Aorta (tissue), 5 donors: ENCODE data around the gene TERT. TPM values are rescaled to one million over a fixed set of nuclear protein-coding genes. Genes with fewer than 3 reads are reported as not detected.
A peak's percentile ranks its signal among the peaks of the same experiment; 100 is the strongest.

ENCODE experiments used
- ATAC-seq: fragments of 200-7000 bp; cut with Tn5 transposase; one replicate; pipeline ENCODE4 v1.9.1; 2022; ENCODE audit warnings: moderate library complexity; ENCODE audit not compliant: low FRiP score
- DNase-seq, 2 donors: peaks; one replicate each; pipeline ENCODE4 v3.0.0-alpha.2; 2020
- H3K27ac ChIP-seq, 2 donors: one replicate each; pipeline ENCODE4 v1.5.1; 2013; ENCODE audit warnings: low read length in 2 of 2, mild to moderate bottlenecking in 2 of 2, moderate library complexity in 2 of 2, control low read depth in 1 of 2, inconsistent platforms in 1 of 2, low read depth in 1 of 2
- H3K27me3 ChIP-seq, 2 donors: one replicate each; pipeline ENCODE4 v1.6.1; 2013; ENCODE audit warnings: control low read depth in 1 of 2, low read length in 1 of 2, mild to moderate bottlenecking in 1 of 2, moderate library complexity in 1 of 2; ENCODE audit not compliant: insufficient read depth in 2 of 2, control insufficient read depth in 1 of 2
- H3K36me3 ChIP-seq, 2 donors: one replicate each; pipeline ENCODE4 v1.6.1; 2013; ENCODE audit warnings: control low read depth in 1 of 2, low read length in 1 of 2, mild to moderate bottlenecking in 1 of 2; ENCODE audit not compliant: insufficient read depth in 2 of 2, control insufficient read depth in 1 of 2
- H3K4me1 ChIP-seq, 2 donors: one replicate each; pipeline ENCODE4 v1.6.1; 2013; ENCODE audit warnings: low read length in 2 of 2, control low read depth in 1 of 2, mild to moderate bottlenecking in 1 of 2, moderate library complexity in 1 of 2; ENCODE audit not compliant: insufficient read depth in 2 of 2, control insufficient read depth in 1 of 2
- H3K4me3 ChIP-seq, 2 donors: one replicate each; pipeline ENCODE4 v1.5.1; 2013; ENCODE audit warnings: low read length in 2 of 2, control low read depth in 1 of 2, mild to moderate bottlenecking in 1 of 2
- H3K9me3 ChIP-seq: one replicate; pipeline ENCODE4 v1.6.1; 2013; ENCODE audit warnings: mild to moderate bottlenecking, low read length; ENCODE audit not compliant: control insufficient read depth
- WGBS, 2 donors: extraction: QIAGEN DNeasy Blood & Tissue Kit; methylation state at CpG; one replicate each; pipeline ENCODE4 v1.1.7; 2013; 5-methylcytosine and 5-hydroxymethylcytosine counted together
- intact Hi-C, 2 donors: fragments of 100-400 bp; cut with DNase I; formaldehyde crosslinking; loops; one replicate each; pipeline versions ENCODE4 v1.14.2 to v1.15.0; 2022
- polyA plus RNA-seq, 2 donors: library from polyadenylated mRNA; stranded (reverse); fragments of 200-250 nt; gene quantifications; one replicate each; pipeline ENCODE4 v1.2.3, GENCODE V29; 2013
- total RNA-seq, 2 donors: library from RNA; stranded (reverse); fragmentation: NEBNext Ultra II Directional; extraction: Animal tissue kit (Norgen Biotek cat#: 25700); gene quantifications; one replicate each; pipeline ENCODE4 v1.2.1, GENCODE V29; 2021
- donor health status: healthy with polysubstance abuse.
- donor health status: Bipolar disorder and iron deficiency.
- donor health status: DM: no; HTN: no; CAD: no.
- donor health status: DM: no; HTN: no; CAD: no.
- donor health status: DM: yes; HTN: yes; CAD: no.

TERT gene
- total and polyA plus RNA-seq, 4 donors, result not detected

GRCh38 chr5:1304033-1304432, 9.2 kb upstream of the TERT start:
- H3K27ac ChIP-seq, result no peak overlapping the region
- 65 to 74% methylated on average over 2 of the region's 2 CpGs for WGBS, 2 donors
- no peak for DNase-seq
- intact Hi-C loops, result no loop called here
- H3K36me3 ChIP-seq, result no peaks in the 10 kb centered on the region
- no peak for ATAC-seq
- no peak overlapping the region for H3K4me3 ChIP-seq
- no peaks in the 10 kb centered on the region for H3K27me3 ChIP-seq
- no peaks in the 10 kb centered on the region for H3K4me1 ChIP-seq
- H3K9me3 ChIP-seq, result no peaks in the 10 kb centered on the region

GRCh38 chr5:1302258-1302657, 7.4 kb upstream of the TERT start:
- intact Hi-C loops, result no loop called here
- Histone ChIP-seq H3K36me3 (no peaks in the 10 kb centered on the region), H3K27me3 (no peaks in the 10 kb centered on the region), H3K4me3 (no peak overlapping the region), H3K9me3 (no peaks in the 10 kb centered on the region), H3K4me1 (no peaks in the 10 kb centered on the region), H3K27ac (no peak overlapping the region)
- WGBS, 2 donors, result 78 to 82% methylated on average over 2 of the region's 2 CpGs
- DNase-seq, result no peak
- no peak for ATAC-seq

- ATAC-seq (no peak), DNase-seq (no peak)
- Histone ChIP-seq H3K4me3 (no peak overlapping the region), H3K4me1 (no peaks in the 10 kb centered on the region), H3K36me3 (no peaks in the 10 kb centered on the region), H3K27me3 (no peaks in the 10 kb centered on the region), H3K9me3 (no peaks in the 10 kb centered on the region), H3K27ac (no peak overlapping the region)
- intact Hi-C loops, result no loop called here
- 84 to 85% methylated on average over 20 of the region's 20 CpGs for WGBS, 2 donors
Measured at GRCh38 chr5:1300581-1301083, 5.8 kb upstream of the TERT start.

GRCh38 chr5:1299961-1300360, 5.1 kb upstream of the TERT start:
- no peaks in the 10 kb centered on the region for H3K36me3 ChIP-seq
- no peak overlapping the region for H3K27ac ChIP-seq
- H3K27me3 ChIP-seq, result no peaks in the 10 kb centered on the region
- intact Hi-C loops, result no loop called here
- no peaks in the 10 kb centered on the region for H3K4me1 ChIP-seq
- no peak overlapping the region for H3K4me3 ChIP-seq
- no peak for ATAC-seq
- DNase-seq, result no peak
- WGBS, 2 donors, result 69 to 72% methylated on average over 17 of the region's 17 CpGs
- H3K9me3 ChIP-seq, result no peaks in the 10 kb centered on the region

- Histone ChIP-seq H3K4me1 (no peaks in the 10 kb centered on the region), H3K4me3 (no peak overlapping the region), H3K27me3 (no peaks in the 10 kb centered on the region), H3K36me3 (no peaks in the 10 kb centered on the region), H3K27ac (no peak overlapping the region), H3K9me3 (no peaks in the 10 kb centered on the region)
- ATAC-seq (no peak), DNase-seq (no peak)
- WGBS, 2 donors, result 80 to 85% methylated on average over 9 of the region's 9 CpGs
- intact Hi-C loops, result no loop called here
Measured at GRCh38 chr5:1299511-1299850, 4.6 kb upstream of the TERT start.

- intact Hi-C loops, result no loop called here
- ATAC-seq, result no peak
- no peak overlapping the region for H3K27ac ChIP-seq
- no peaks in the 10 kb centered on the region for H3K4me1 ChIP-seq
- H3K27me3 ChIP-seq, result no peaks in the 10 kb centered on the region
- no peaks in the 10 kb centered on the region for H3K36me3 ChIP-seq
- DNase-seq, result peak; percentile 9 to 70
- no peak overlapping the region for H3K4me3 ChIP-seq
- H3K9me3 ChIP-seq, result no peaks in the 10 kb centered on the region
- 70 to 77% methylated on average over 33 of the region's 33 CpGs for WGBS, 2 donors
Measured at GRCh38 chr5:1298723-1299510, 4.0 kb upstream of the TERT start.

- DNase-seq (peak in 1 of 2 donors; percentile 33), ATAC-seq (no peak)
- H3K9me3 ChIP-seq, result no peaks in the 10 kb centered on the region
- H3K4me1 ChIP-seq, result no peaks in the 10 kb centered on the region
- 84 to 90% methylated on average over 19 of the region's 19 CpGs for WGBS, 2 donors
- no peaks in the 10 kb centered on the region for H3K27me3 ChIP-seq
- intact Hi-C loops, result no loop called here
- H3K36me3 ChIP-seq, result no peaks in the 10 kb centered on the region
- no peak overlapping the region for H3K4me3 ChIP-seq
- H3K27ac ChIP-seq, result no peak overlapping the region
Measured at GRCh38 chr5:1298067-1298551, 3.2 kb upstream of the TERT start.

- H3K36me3 ChIP-seq, result no peaks in the 10 kb centered on the region
- ATAC-seq, result no peak
- no peak overlapping the region for H3K4me3 ChIP-seq
- H3K27ac ChIP-seq, result no peak overlapping the region
- H3K4me1 ChIP-seq, result no peaks in the 10 kb centered on the region
- no peaks in the 10 kb centered on the region for H3K9me3 ChIP-seq
- no peak for DNase-seq
- H3K27me3 ChIP-seq, result no peaks in the 10 kb centered on the region
- intact Hi-C loops, result no loop called here
- 87 to 91% methylated on average over 4 of the region's 4 CpGs for WGBS, 2 donors
Measured at GRCh38 chr5:1297243-1297642, 2.4 kb upstream of the TERT start.

- Histone ChIP-seq H3K9me3 (no peaks in the 10 kb centered on the region), H3K27ac (no peak overlapping the region), H3K27me3 (no peaks in the 10 kb centered on the region), H3K4me1 (no peaks in the 10 kb centered on the region), H3K36me3 (no peaks in the 10 kb centered on the region), H3K4me3 (no peak overlapping the region)
- WGBS, 2 donors, result 34 to 40% methylated on average over 20 to 22 of the region's 22 CpGs
- intact Hi-C loops, result no loop called here
- ATAC-seq (no peak), DNase-seq (peak in 1 of 2 donors; percentile 39)
Measured at GRCh38 chr5:1295650-1296037, 776 bp upstream of the TERT start.
